Bronchial epithelial cell (primary cell): Measurements from ENCODE around the gene HIVEP3. TPM values are rescaled to one million over a fixed set of nuclear protein-coding genes. Genes with fewer than 3 reads are reported as not detected.

ENCODE experiments used
- DNase-seq: peaks from one replicate; pipeline ENCODE4 v3.0.0-alpha.2; 2010; ENCODE audit warnings: low read depth
- FAIRE-seq: peaks from 2 replicates; lab custom pipeline; 2011; peaks lifted over from hg19 to GRCh38; lab: Jason Lieb, UNC
- H3K27me3 ChIP-seq: 2 replicates; pipeline ENCODE4 v1.5.1; 2011; ENCODE audit warnings: low read length; ENCODE audit not compliant: control insufficient read depth, insufficient read depth
- H3K36me3 ChIP-seq: 2 replicates; pipeline ENCODE4 v1.5.1; 2011; ENCODE audit warnings: low read length; ENCODE audit not compliant: control insufficient read depth, insufficient read depth
- H3K4me3 ChIP-seq: 2 replicates; pipeline ENCODE4 v1.5.1; 2011; ENCODE audit warnings: mild to moderate bottlenecking, low read depth, low read length, control low read depth
- total RNA-seq: library from RNA; depleted of rRNA; stranded (reverse); fragments of >200 nt; gene quantifications from 2 replicates; pipeline ENCODE4 v1.2.1, GENCODE V29; 2014
- TF ChIP-seq, protein P1 (sequence below): IDR thresholded peaks from 2 replicates; pipeline ENCODE4 v1.5.1; 2011; ENCODE audit warnings: mild to moderate bottlenecking, moderate library complexity, low read length, control low read depth, inconsistent platforms; ENCODE audit not compliant: insufficient read depth, severe bottlenecking

HIVEP3 gene
- total RNA-seq, 1 donor from 2014 or later, result under 0.01 TPM

DNA sequence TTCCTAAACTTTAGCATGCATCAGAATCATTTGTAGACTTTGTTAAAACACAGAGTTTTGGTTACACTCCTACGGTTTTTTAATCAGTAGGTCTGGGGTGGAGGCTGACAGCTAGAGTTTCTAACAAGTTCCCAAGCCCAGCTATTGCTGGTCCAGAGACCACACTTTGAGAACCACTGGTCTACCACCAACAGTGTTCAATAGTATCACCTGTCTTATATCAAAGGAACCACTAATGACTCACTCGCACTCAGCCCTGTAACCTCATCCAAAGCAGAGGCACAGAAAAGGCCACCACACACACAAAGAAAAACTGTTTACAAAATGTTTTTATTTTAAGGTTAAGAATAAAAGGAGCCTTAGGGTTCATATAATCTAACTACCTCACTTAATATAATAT is 68.7 kb downstream of the HIVEP3 start:
- FAIRE-seq, result no peak
- TF ChIP-seq, protein P1, sequence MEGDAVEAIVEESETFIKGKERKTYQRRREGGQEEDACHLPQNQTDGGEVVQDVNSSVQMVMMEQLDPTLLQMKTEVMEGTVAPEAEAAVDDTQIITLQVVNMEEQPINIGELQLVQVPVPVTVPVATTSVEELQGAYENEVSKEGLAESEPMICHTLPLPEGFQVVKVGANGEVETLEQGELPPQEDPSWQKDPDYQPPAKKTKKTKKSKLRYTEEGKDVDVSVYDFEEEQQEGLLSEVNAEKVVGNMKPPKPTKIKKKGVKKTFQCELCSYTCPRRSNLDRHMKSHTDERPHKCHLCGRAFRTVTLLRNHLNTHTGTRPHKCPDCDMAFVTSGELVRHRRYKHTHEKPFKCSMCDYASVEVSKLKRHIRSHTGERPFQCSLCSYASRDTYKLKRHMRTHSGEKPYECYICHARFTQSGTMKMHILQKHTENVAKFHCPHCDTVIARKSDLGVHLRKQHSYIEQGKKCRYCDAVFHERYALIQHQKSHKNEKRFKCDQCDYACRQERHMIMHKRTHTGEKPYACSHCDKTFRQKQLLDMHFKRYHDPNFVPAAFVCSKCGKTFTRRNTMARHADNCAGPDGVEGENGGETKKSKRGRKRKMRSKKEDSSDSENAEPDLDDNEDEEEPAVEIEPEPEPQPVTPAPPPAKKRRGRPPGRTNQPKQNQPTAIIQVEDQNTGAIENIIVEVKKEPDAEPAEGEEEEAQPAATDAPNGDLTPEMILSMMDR, result no peak
- no peak overlapping the region for H3K4me3 ChIP-seq

DNA sequence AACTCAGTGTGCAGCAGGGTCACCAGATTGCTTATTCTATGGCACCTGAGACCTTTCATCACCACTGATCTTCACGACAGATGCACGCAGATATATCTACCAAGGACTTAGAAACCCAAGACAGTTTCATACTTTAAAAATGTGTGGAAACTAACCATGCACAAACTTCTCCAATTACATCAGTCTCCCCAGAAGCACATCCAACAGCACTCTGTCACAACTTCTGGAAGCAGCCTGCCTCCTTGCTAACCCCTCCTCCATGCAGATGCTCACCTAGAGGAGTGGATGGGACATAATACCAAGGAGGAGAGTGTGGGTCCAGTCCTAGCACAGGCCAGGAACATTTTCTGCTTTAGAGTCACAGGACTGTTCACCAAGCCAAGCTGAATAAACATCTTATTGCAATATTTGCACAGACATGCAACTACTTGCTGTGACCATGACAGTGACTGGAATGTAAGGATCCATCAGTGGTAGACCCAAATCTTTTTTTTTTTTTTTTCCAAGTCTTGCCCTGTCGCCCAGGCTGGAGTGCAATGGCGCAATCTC is 69.4 kb downstream of the HIVEP3 start:
- FAIRE-seq, result no peak

More for the DNA sequence above, 68.7 kb downstream of the HIVEP3 start:
- Histone ChIP-seq H3K27me3 (no peaks in the 10 kb centered on the region), H3K36me3 (no peaks in the 10 kb centered on the region)
- peak; percentile 41 for DNase-seq

DNA sequence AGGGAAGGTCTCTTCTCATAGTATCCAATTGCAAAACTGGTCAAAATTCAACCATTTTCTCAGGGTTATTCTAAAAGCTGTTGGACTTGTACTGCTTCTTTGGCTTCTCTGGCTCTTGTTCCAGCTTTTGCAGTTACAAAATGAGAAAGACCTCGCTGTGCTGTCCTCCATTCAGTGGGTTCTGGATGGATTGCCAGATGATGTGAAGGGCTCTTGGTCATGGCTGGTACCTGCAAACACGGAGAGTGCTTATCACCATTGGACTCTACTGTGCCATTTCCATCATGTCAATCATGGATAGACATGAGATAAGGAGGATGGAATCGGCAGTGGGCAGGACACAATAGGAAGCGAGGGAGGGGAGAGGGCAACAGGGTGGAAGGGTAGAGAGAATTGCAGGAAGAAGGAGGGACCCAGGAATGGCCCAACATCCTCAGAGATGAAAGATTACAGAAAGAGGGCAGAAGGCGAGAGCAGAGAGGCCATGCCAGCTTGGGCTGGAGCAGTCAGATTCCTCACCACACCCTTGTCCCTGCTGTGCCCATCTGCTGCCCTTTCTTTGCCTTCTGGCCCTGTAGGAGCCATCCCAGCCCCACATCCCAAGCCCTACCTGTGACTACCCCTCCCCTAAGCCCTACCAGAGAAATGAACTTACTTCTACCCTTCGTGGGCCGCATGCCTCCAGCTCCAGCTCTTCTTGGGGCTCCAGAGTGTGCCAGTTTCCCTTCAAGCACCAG is 70.3 kb downstream of the HIVEP3 start:
- no peak overlapping the region for H3K4me3 ChIP-seq
- H3K27me3 ChIP-seq, result no peaks in the 10 kb centered on the region
- DNase-seq, result no peak
- FAIRE-seq, result no peak
- H3K36me3 ChIP-seq, result no peaks in the 10 kb centered on the region
- TF ChIP-seq, protein P1, result no peak

More for the DNA sequence above, 69.4 kb downstream of the HIVEP3 start:
- no peaks in the 10 kb centered on the region for H3K36me3 ChIP-seq
- no peaks in the 10 kb centered on the region for H3K27me3 ChIP-seq
- TF ChIP-seq, protein P1, result no peak
- no peak overlapping the region for H3K4me3 ChIP-seq
- peak; percentile 59 for DNase-seq

DNA sequence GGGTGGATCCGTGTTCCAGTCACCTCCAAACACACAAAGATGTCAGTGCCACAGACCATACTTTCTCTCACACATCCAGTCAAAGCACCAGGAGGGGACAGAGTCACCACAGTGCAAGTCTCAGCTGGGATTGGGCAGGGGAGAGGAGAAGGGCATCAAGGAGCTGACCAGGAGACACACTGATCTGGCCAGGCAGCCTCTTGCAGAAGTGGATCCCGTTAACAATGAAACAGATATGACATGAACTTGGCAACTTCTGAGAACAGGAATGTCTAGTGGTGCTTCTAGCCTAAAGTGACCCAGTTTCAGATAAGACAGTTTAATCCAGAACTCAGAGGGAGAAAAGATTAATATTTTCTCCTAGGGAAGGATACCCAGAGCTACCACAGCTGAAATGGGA is 71.0 kb downstream of the HIVEP3 start:
- FAIRE-seq, result no peak
- H3K27me3 ChIP-seq, result no peaks in the 10 kb centered on the region

DNA sequence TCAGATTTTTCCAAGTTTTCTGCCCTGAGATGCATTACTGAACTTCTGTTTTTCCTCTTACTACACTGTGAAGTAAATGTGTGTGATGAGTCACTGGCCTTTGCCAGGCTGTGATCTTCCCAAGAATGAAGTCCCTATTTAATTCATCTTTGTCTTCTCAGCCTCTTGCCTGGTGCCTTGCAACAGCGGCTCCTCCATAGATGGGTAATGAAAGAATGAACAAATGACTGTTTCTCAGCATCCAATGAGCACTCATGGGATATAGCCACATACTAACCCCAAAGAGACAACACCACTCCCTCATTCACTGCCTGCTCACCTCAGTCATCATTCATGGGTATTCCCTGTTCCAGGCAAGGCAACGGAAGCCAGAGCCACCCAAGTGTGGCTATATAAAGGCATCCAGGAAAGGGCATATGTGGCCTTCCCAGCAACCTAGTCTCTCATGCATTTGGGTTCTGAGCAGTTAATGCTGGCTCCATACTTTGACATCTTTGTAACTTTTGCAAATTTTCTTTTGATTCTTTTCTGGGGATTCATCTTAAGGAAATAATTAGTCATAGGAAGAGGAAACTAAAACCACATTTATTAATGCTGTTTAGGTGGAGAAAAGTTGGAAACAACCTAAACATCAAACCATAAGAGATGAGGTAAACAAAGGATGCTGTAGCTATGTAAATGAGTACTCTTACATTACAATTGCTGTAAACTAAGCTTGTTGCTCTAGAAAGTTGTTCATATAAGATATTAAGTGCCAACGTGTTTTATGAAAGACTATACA is 71.9 kb downstream of the HIVEP3 start:
- TF ChIP-seq, protein P1, result no peak
- Histone ChIP-seq H3K36me3 (no peaks in the 10 kb centered on the region), H3K4me3 (no peak overlapping the region), H3K27me3 (no peaks in the 10 kb centered on the region)
- no peak for FAIRE-seq
- DNase-seq, result peak; percentile 40

More for the DNA sequence above, 71.0 kb downstream of the HIVEP3 start:
- DNase-seq, result no peak
- TF ChIP-seq, protein P1, result no peak
- no peaks in the 10 kb centered on the region for H3K36me3 ChIP-seq
- no peak overlapping the region for H3K4me3 ChIP-seq
